ENCODE data around the gene SETD3.

DNA sequence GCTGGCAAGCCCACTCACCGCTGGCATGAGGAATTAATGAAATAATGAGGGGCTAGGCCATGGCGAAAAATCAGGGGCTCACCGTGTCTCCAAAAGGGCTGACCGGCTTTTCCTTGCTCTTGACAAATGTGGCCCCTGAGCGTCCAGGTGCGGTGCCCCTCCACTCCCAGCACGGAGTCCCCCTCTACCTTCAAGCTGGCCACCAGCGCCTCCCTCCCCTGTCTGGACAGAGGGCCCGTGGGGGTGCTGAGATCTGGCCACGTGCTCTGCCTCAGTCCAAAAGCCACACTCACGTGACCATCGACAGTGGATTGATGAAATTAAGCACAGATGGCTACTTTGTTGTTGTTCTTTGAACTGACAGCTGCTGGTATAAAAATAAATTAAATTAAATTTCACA is 129.9 kb downstream of the SETD3 start:
- TF ChIP-seq CTCF (IDR thresholded peaks at IDR 0.05; ENCODE audit: insufficient read depth, low read length, poor library complexity, severe bottlenecking) (no peak), EZH2phosphoT487 (conservative IDR thresholded peaks at IDR 0.05; ENCODE audit: low read length) (no peak)

Data from SU-DHL-6 (cell line).